ENCODE data around the gene DSCAM.

Gene DSCAM

GRCh38 chr21:40257342-40257741, 589.6 kb downstream of the DSCAM start:
- FAIRE-seq (no peak), DNase-seq (ENCODE audit: insufficient read length) (no peak)
- TF ChIP-seq POLR2A (IDR thresholded peaks at IDR 0.05; ENCODE audit: low read depth, low read length) (no peak), TAF1 (IDR thresholded peaks at IDR 0.05; ENCODE audit: borderline replicate concordance, low read depth, low read length) (no peak), POLR2AphosphoS5 (IDR thresholded peaks at IDR 0.05; ENCODE audit: low read depth, low read length) (no peak)

- no peak for FAIRE-seq
- TF ChIP-seq TAF1 (IDR thresholded peaks at IDR 0.05; ENCODE audit: borderline replicate concordance, low read depth, low read length), result no peak
- TF ChIP-seq POLR2AphosphoS5 (IDR thresholded peaks at IDR 0.05; ENCODE audit: low read depth, low read length), result no peak
- no peak for TF ChIP-seq POLR2A (IDR thresholded peaks at IDR 0.05; ENCODE audit: low read depth, low read length)
- DNase-seq (ENCODE audit: insufficient read length), result no peak
These were observed 591.2 kb downstream of the DSCAM start for GRCh38 chr21:40255518-40256444.

GRCh38 chr21:40254540-40255465, 592.2 kb downstream of the DSCAM start:
- DNase-seq (ENCODE audit: insufficient read length) (no peak), FAIRE-seq (no peak)
- TF ChIP-seq POLR2A (IDR thresholded peaks at IDR 0.05; ENCODE audit: low read depth, low read length) (no peak), TAF1 (IDR thresholded peaks at IDR 0.05; ENCODE audit: borderline replicate concordance, low read depth, low read length) (no peak), POLR2AphosphoS5 (IDR thresholded peaks at IDR 0.05; ENCODE audit: low read depth, low read length) (no peak)

- no peak for FAIRE-seq
- no peak for DNase-seq (ENCODE audit: insufficient read length)
- TF ChIP-seq POLR2AphosphoS5 (IDR thresholded peaks at IDR 0.05; ENCODE audit: low read depth, low read length) (no peak), POLR2A (IDR thresholded peaks at IDR 0.05; ENCODE audit: low read depth, low read length) (no peak), TAF1 (IDR thresholded peaks at IDR 0.05; ENCODE audit: borderline replicate concordance, low read depth, low read length) (no peak)
These were observed 593.8 kb downstream of the DSCAM start for GRCh38 chr21:40253112-40253511.

- TF ChIP-seq POLR2AphosphoS5 (IDR thresholded peaks at IDR 0.05; ENCODE audit: low read depth, low read length), result no peak
- no peak for TF ChIP-seq POLR2A (IDR thresholded peaks at IDR 0.05; ENCODE audit: low read depth, low read length)
- no peak for TF ChIP-seq TAF1 (IDR thresholded peaks at IDR 0.05; ENCODE audit: borderline replicate concordance, low read depth, low read length)
- DNase-seq (ENCODE audit: insufficient read length) (no peak), FAIRE-seq (no peak)
These were observed 596.3 kb downstream of the DSCAM start for GRCh38 chr21:40250514-40251294.

- FAIRE-seq, result no peak
- no peak for TF ChIP-seq POLR2A (IDR thresholded peaks at IDR 0.05; ENCODE audit: low read depth, low read length)
- TF ChIP-seq POLR2AphosphoS5 (IDR thresholded peaks at IDR 0.05; ENCODE audit: low read depth, low read length), result no peak
- TF ChIP-seq TAF1 (IDR thresholded peaks at IDR 0.05; ENCODE audit: borderline replicate concordance, low read depth, low read length), result no peak
These were observed 602.0 kb downstream of the DSCAM start for GRCh38 chr21:40244981-40245380.

GRCh38 chr21:40243685-40244084, 603.3 kb downstream of the DSCAM start:
- no peak for FAIRE-seq

More at GRCh38 chr21:40244981-40245380, 602.0 kb downstream of the DSCAM start:
- no peak for DNase-seq (ENCODE audit: insufficient read length)

GRCh38 chr21:40242586-40243265, 604.2 kb downstream of the DSCAM start:
- no peak for TF ChIP-seq TAF1 (IDR thresholded peaks at IDR 0.05; ENCODE audit: borderline replicate concordance, low read depth, low read length)
- no peak for TF ChIP-seq POLR2AphosphoS5 (IDR thresholded peaks at IDR 0.05; ENCODE audit: low read depth, low read length)
- TF ChIP-seq POLR2A (IDR thresholded peaks at IDR 0.05; ENCODE audit: low read depth, low read length), result no peak
- FAIRE-seq (no peak), DNase-seq (ENCODE audit: insufficient read length) (no peak)

More at GRCh38 chr21:40243685-40244084, 603.3 kb downstream of the DSCAM start:
- TF ChIP-seq POLR2A (IDR thresholded peaks at IDR 0.05; ENCODE audit: low read depth, low read length), result no peak
- TF ChIP-seq TAF1 (IDR thresholded peaks at IDR 0.05; ENCODE audit: borderline replicate concordance, low read depth, low read length), result no peak
- no peak for TF ChIP-seq POLR2AphosphoS5 (IDR thresholded peaks at IDR 0.05; ENCODE audit: low read depth, low read length)
- DNase-seq (ENCODE audit: insufficient read length), result no peak

GRCh38 chr21:40235528-40235927, 611.4 kb downstream of the DSCAM start:
- DNase-seq (ENCODE audit: insufficient read length), result no peak
- no peak for FAIRE-seq
- TF ChIP-seq POLR2A (IDR thresholded peaks at IDR 0.05; ENCODE audit: low read depth, low read length) (no peak), POLR2AphosphoS5 (IDR thresholded peaks at IDR 0.05; ENCODE audit: low read depth, low read length) (no peak), TAF1 (IDR thresholded peaks at IDR 0.05; ENCODE audit: borderline replicate concordance, low read depth, low read length) (no peak)

- TF ChIP-seq TAF1 (IDR thresholded peaks at IDR 0.05; ENCODE audit: borderline replicate concordance, low read depth, low read length), result no peak
- TF ChIP-seq POLR2A (IDR thresholded peaks at IDR 0.05; ENCODE audit: low read depth, low read length), result no peak
- TF ChIP-seq POLR2AphosphoS5 (IDR thresholded peaks at IDR 0.05; ENCODE audit: low read depth, low read length), result no peak
- FAIRE-seq, result no peak
- no peak for DNase-seq (ENCODE audit: insufficient read length)
These were observed 615.0 kb downstream of the DSCAM start for GRCh38 chr21:40231979-40232378.
